ENCODE data around the gene DBF4B. TPM values are rescaled to one million over a fixed set of nuclear protein-coding genes. Genes with fewer than 3 reads are reported as not detected.
"Not testable (repeated sequence)": the region's sequence is repeated elsewhere in the genome, so short reads cannot be mapped to it uniquely, and the experiment has no call there.

DBF4B gene
- total and polyA plus RNA-seq, 3 experiments from 2014 or later: 0.75 to 16.1 (median 15.2) TPM

DNA sequence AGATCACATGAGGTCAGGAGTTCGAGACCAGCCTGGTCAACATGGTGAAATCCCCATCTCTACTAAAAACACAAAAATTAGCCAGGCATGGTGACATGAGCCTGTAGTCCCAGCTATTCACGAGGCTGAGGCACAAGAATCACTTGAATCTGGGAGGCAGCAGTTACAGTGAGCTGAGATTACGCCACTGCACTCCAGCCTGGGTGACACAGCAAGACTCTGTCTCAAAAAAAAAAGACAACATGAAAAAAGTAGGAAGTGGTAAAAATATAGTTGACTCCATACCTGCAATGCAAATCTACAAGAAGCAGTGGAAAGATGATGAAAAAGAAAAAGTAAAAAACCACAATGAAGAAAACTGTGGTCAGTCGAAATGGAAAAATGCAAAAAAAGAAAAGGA lies 25.2 kb upstream of the DBF4B start:
- DNase-seq; H3K9me3 ChIP-seq (ENCODE audit: low read length); H3K9me3 Mint-ChIP-seq; POLR2A ChIA-PET; H3K4me3 ChIP-seq (ENCODE audit: low read length); H3K27ac ChIP-seq (ENCODE audit: low read depth, low read length); H3K4me1 ChIP-seq (ENCODE audit: insufficient read depth, low read length); H3K27me3 ChIP-seq (ENCODE audit: insufficient read depth, low read length, poor library complexity, severe bottlenecking); H3K27me3 Mint-ChIP-seq; CTCF ChIA-PET: not testable (repeated sequence)
- Mint-ChIP-seq H3K36me3 (peaks cover 0 to 74% (median 26%) of the 10 kb centered on the region in 3 donors), H3K4me1 (peaks cover 9 to 24% (median 21%) of the 10 kb centered on the region in 3 donors), H3K4me3 (peak overlapping the region in 1 of 7 donors; percentile 45), H3K27ac (peak overlapping the region in 1 of 8 donors; percentile 67)
- H3K36me3 ChIP-seq (ENCODE audit: insufficient read depth, low read length): peaks cover 19% of the 10 kb centered on the region

DNA sequence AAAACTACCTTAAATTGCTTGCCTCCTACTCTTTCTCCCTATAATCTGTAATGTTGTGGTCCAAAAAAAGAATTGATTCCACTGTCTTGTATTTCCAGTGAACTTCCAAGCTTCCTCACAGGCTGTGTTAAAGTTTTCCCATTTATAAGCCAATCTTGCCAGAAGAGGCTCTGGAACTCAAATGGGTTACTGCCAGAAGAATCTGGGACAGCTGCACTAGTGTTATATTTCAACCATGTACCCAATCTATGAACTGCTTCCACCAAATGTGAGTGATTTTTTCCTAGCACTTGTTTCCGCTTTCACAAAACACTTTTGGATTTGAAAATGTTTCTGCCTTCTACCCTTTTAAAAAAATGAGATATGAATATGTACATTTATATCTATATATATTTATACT lies 20.7 kb upstream of the DBF4B start:
- no peak overlapping the region for H3K27ac Mint-ChIP-seq
- no peak overlapping the region for H3K4me3 Mint-ChIP-seq
- Histone ChIP-seq H3K4me3 (ENCODE audit: low read length) (no peak overlapping the region), H3K4me1 (ENCODE audit: insufficient read depth, low read length) (peaks cover 16% of the 10 kb centered on the region), H3K36me3 (ENCODE audit: insufficient read depth, low read length) (peaks cover 10% of the 10 kb centered on the region), H3K27me3 (ENCODE audit: insufficient read depth, low read length, poor library complexity, severe bottlenecking) (no peaks in the 10 kb centered on the region), H3K27ac (ENCODE audit: low read depth, low read length) (no peak overlapping the region), H3K9me3 (ENCODE audit: low read length) (no peaks in the 10 kb centered on the region)
- peaks cover 0 to 1% of the 10 kb centered on the region in 2 donors for H3K27me3 Mint-ChIP-seq
- peaks cover 0 to 42% (median 14%) of the 10 kb centered on the region in 3 donors for H3K36me3 Mint-ChIP-seq
- ChIA-PET POLR2A (interaction anchor here (0.6 kb wide), 1 partner anchor 18 kb away, joined by 5 read pairs; no protein-coding TSS in a partner anchor), CTCF (no interaction called here)
- no peaks in the 10 kb centered on the region for H3K9me3 Mint-ChIP-seq
- no peak for DNase-seq
- peaks cover 28 to 49% (median 44%) of the 10 kb centered on the region in 3 donors for H3K4me1 Mint-ChIP-seq

GRCh38 chr17:44688200-44688599 lies 20.3 kb upstream of the DBF4B start:
- Histone ChIP-seq H3K36me3 (ENCODE audit: insufficient read depth, low read length) (peaks cover 6% of the 10 kb centered on the region), H3K27me3 (ENCODE audit: insufficient read depth, low read length, poor library complexity, severe bottlenecking) (no peaks in the 10 kb centered on the region), H3K9me3 (ENCODE audit: low read length) (no peaks in the 10 kb centered on the region), H3K27ac (ENCODE audit: low read depth, low read length) (no peak overlapping the region), H3K4me3 (ENCODE audit: low read length) (no peak overlapping the region), H3K4me1 (ENCODE audit: insufficient read depth, low read length) (peaks cover 16% of the 10 kb centered on the region)
- no peak for DNase-seq
- H3K27me3 Mint-ChIP-seq: peaks cover 0 to 1% of the 10 kb centered on the region in 2 donors
- peak overlapping the region in 2 of 8 donors; percentile 90 to 98 for H3K27ac Mint-ChIP-seq
- peaks cover 0 to 37% (median 14%) of the 10 kb centered on the region in 3 donors for H3K36me3 Mint-ChIP-seq
- CTCF ChIA-PET: no interaction called here
- POLR2A ChIA-PET: no interaction called here
- peak overlapping the region; percentile 66 to 99 (median 97) for H3K4me3 Mint-ChIP-seq
- H3K4me1 Mint-ChIP-seq: peaks cover 28 to 49% (median 44%) of the 10 kb centered on the region in 3 donors
- H3K9me3 Mint-ChIP-seq: no peaks in the 10 kb centered on the region

DNA sequence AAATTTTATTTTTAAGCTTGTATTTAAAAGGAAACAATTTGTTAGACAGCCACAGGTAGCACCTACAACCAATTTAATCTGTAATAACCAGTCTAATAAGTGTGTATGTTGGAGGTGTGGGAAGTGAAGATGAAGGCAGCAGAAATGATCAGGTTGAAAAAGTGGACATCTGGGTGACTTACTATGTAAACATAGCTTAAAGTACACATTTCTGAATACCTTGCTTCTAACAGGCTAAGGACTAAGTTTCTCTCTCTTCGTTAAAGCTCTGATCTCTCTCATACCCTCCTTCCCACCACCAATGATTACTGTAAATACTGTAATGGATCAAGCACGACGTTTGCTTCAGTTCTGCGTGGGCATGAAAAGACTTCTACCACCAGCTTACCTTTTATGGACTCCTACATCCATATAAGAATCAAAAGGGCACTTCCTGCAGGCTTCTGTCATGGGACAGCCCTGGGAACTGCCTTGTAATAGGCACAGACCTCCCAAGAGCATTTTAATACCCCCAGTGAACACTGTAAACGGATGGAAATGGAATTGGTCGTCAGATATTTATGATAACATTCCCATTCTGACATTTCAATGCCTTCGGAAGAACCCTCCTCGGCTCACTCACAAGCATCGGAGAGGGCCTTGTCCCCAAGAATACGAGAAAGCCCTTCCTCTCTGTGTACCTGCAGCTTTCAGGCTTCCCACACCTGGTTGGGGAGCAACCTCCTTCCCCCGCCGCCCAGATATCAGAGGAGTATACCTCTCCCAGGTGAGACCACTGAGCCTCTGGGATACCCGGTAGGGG lies 19.6 kb upstream of the DBF4B start:
- H3K9me3 Mint-ChIP-seq: no peaks in the 10 kb centered on the region
- H3K36me3 ChIP-seq (ENCODE audit: insufficient read depth, low read length): peaks cover 4% of the 10 kb centered on the region
- CTCF ChIA-PET: interaction anchor here (2.1 kb wide), 1 partner anchor 25 kb away, joined by 4 read pairs; no protein-coding TSS in a partner anchor
- POLR2A ChIA-PET: no interaction called here
- peak overlapping the region; percentile 99 for H3K4me3 ChIP-seq (ENCODE audit: low read length)
- peak overlapping the region; percentile 92 to 99 (median 98) for H3K4me3 Mint-ChIP-seq
- H3K27me3 ChIP-seq (ENCODE audit: insufficient read depth, low read length, poor library complexity, severe bottlenecking): no peaks in the 10 kb centered on the region
- peaks cover 26 to 49% (median 44%) of the 10 kb centered on the region in 3 donors for H3K4me1 Mint-ChIP-seq
- peaks cover 0 to 1% of the 10 kb centered on the region in 2 donors for H3K27me3 Mint-ChIP-seq
- H3K9me3 ChIP-seq (ENCODE audit: low read length): no peaks in the 10 kb centered on the region
- H3K27ac Mint-ChIP-seq: peak overlapping the region; percentile 90 to 99 (median 98)
- DNase-seq: no peak
- peaks cover 16% of the 10 kb centered on the region for H3K4me1 ChIP-seq (ENCODE audit: insufficient read depth, low read length)
- H3K36me3 Mint-ChIP-seq: peaks cover 0 to 30% (median 12%) of the 10 kb centered on the region in 3 donors
- peak overlapping the region; percentile 72 for H3K27ac ChIP-seq (ENCODE audit: low read depth, low read length)

GRCh38 chr17:44689477-44690217 lies 18.8 kb upstream of the DBF4B start, which contains the start of gene CCDC43:
Gene CCDC43, minus strand, starts transcription at chr17:44689776. Its CDS starts 23 bp downstream, at chr17:44689753.
- Mint-ChIP-seq H3K27ac (peak within 1 kb of the TSS; percentile 90 to 99 (median 98)), H3K4me3 (peak within 1 kb of the TSS; percentile 92 to 99 (median 98)), H3K9me3 (no peaks in the 10 kb centered on the region), H3K36me3 (peaks cover 0 to 26% (median 11%) of the 10 kb centered on the region in 3 donors), H3K27me3 (peaks cover 0 to 1% of the 10 kb centered on the region in 2 donors), H3K4me1 (peaks cover 26 to 49% (median 44%) of the 10 kb centered on the region in 3 donors)
- DNase-seq: peak; percentile 85 to 94 (median 88)
- peak within 1 kb of the TSS; percentile 99 for H3K4me3 ChIP-seq (ENCODE audit: low read length)
- no peaks in the 10 kb centered on the region for H3K9me3 ChIP-seq (ENCODE audit: low read length)
- CTCF ChIA-PET: interaction anchor here (1.0 to 2.1 kb wide), 2 partner anchors 19 to 24 kb away, joined by 4 to 7 read pairs; partner anchors contain the start of gene DBF4B
- peaks cover 4% of the 10 kb centered on the region for H3K36me3 ChIP-seq (ENCODE audit: insufficient read depth, low read length)
- POLR2A ChIA-PET: interaction anchor here (0.5 to 1.0 kb wide), 2 partner anchors 19 to 241 kb away, joined by 4 to 5 read pairs; partner anchors contain the start of gene DBF4B
- peaks cover 16% of the 10 kb centered on the region for H3K4me1 ChIP-seq (ENCODE audit: insufficient read depth, low read length)
- H3K27ac ChIP-seq (ENCODE audit: low read depth, low read length): peak within 1 kb of the TSS; percentile 72
- no peaks in the 10 kb centered on the region for H3K27me3 ChIP-seq (ENCODE audit: insufficient read depth, low read length, poor library complexity, severe bottlenecking)

DNA sequence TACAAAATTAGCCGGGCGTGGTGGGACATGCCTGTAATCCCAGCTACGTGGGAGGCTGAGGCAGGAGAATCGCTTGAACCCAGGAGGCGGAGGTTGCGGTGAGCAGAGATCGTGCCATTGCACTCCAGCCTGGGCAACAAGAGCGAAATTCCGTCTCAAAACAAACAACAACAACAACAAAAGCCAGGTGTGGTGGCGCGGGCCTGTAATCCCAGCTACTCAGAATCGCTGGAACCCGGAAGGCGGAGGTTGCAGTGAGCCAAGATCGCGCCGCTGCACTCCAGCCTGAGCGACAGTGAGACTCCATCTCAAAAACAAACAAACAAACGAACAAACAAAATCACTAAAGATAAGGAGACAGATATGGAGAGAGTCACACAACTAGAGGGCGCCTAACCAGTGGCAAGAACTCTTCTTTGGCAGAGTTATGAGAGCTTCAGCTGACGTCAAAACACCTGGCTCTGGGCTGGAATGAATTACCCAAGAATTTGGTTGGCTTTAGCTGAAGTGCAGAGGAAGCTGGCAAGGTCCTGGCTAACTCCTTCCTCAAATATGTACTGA lies 17.6 kb upstream of the DBF4B start:
- H3K4me3 ChIP-seq (ENCODE audit: low read length); H3K9me3 ChIP-seq (ENCODE audit: low read length); H3K27ac ChIP-seq (ENCODE audit: low read depth, low read length); H3K9me3 Mint-ChIP-seq; H3K36me3 ChIP-seq (ENCODE audit: insufficient read depth, low read length); H3K27me3 Mint-ChIP-seq; DNase-seq; H3K27me3 ChIP-seq (ENCODE audit: insufficient read depth, low read length, poor library complexity, severe bottlenecking): not testable (repeated sequence)
- POLR2A ChIA-PET: interaction anchor here (0.6 kb wide), 1 partner anchor 358 kb away, joined by 3 read pairs; no protein-coding TSS in a partner anchor
- Mint-ChIP-seq H3K4me1 (peaks cover 21 to 41% (median 34%) of the 10 kb centered on the region in 3 donors), H3K27ac (peak overlapping the region in 5 of 8 donors; percentile 7 to 66 (median 35)), H3K36me3 (peaks cover 0 to 16% (median 4%) of the 10 kb centered on the region in 3 donors), H3K4me3 (peak overlapping the region; percentile 12 to 99 (median 51))
- CTCF ChIA-PET: interaction anchor here (1.8 to 2.1 kb wide), 2 partner anchors 17 to 23 kb away, joined by 4 read pairs; partner anchors contain the start of gene DBF4B
- peaks cover 16% of the 10 kb centered on the region for H3K4me1 ChIP-seq (ENCODE audit: insufficient read depth, low read length)

DNA sequence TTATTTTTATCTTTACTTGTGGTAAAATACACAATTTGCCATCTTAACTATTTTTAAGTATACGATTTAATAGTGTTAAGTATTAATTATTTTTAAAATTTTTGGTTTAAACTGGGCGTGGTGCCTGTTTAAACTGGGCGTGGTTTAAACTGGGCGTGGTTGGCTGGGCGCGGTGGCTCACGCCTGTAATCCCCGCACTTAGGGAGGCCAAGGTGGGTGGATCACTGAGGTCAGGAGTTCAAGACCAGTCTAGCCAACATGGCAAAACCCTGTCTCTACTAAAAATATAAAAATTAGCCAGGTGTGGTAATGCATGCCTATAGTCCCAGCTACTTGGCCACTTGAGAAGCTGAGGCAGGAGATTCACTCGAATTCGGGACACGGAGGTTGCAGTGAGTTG lies 14.9 kb upstream of the DBF4B start:
- H3K27me3 Mint-ChIP-seq: peaks cover 0 to 1% of the 10 kb centered on the region in 2 donors
- CTCF ChIA-PET: no interaction called here
- POLR2A ChIA-PET: no interaction called here

More for the DNA sequence above, 14.9 kb upstream of the DBF4B start:
- peaks cover 15% of the 10 kb centered on the region for H3K4me1 ChIP-seq (ENCODE audit: insufficient read depth, low read length)
- H3K36me3 ChIP-seq (ENCODE audit: insufficient read depth, low read length): no peaks in the 10 kb centered on the region
- no peak overlapping the region for H3K4me3 Mint-ChIP-seq
- H3K27ac ChIP-seq (ENCODE audit: low read depth, low read length): no peak overlapping the region
- H3K4me3 ChIP-seq (ENCODE audit: low read length): no peak overlapping the region
- DNase-seq: no peak
- no peak overlapping the region for H3K27ac Mint-ChIP-seq
- H3K9me3 Mint-ChIP-seq: no peaks in the 10 kb centered on the region
- H3K4me1 Mint-ChIP-seq: peaks cover 16 to 25% (median 16%) of the 10 kb centered on the region in 3 donors
- no peaks in the 10 kb centered on the region for H3K27me3 ChIP-seq (ENCODE audit: insufficient read depth, low read length, poor library complexity, severe bottlenecking)
- H3K9me3 ChIP-seq (ENCODE audit: low read length): no peaks in the 10 kb centered on the region
- peaks cover 0 to 6% (median 0%) of the 10 kb centered on the region in 3 donors for H3K36me3 Mint-ChIP-seq

Data from CD8-positive, alpha-beta memory T cell (primary cell).